Activated naive CD8-positive, alpha-beta T cell treated with anti-CD3 and anti-CD28 coated beads for 36 hours (primary cell): Measurements from ENCODE around the gene MYL4. TPM values are rescaled to one million over a fixed set of nuclear protein-coding genes. Genes with fewer than 3 reads are reported as not detected.

ENCODE experiments used
- DNase-seq: peaks from one replicate; pipeline ENCODE4 v3.0.0; 2021
- H3K27ac Mint-ChIP-seq: one replicate; pipeline ENCODE4 v1.8.0; 2022; ENCODE audit warnings: mild to moderate bottlenecking, moderate library complexity, mixed read lengths
- H3K27me3 Mint-ChIP-seq: one replicate; pipeline ENCODE4 v1.8.0; 2022; ENCODE audit warnings: mild to moderate bottlenecking, mixed read lengths
- H3K36me3 Mint-ChIP-seq: one replicate; pipeline ENCODE4 v1.8.0; 2021; ENCODE audit warnings: mild to moderate bottlenecking, mixed read lengths
- H3K4me1 Mint-ChIP-seq: one replicate; pipeline ENCODE4 v1.8.0; 2021; ENCODE audit warnings: mixed read lengths
- H3K4me3 Mint-ChIP-seq: one replicate; pipeline ENCODE4 v1.8.0; 2022; ENCODE audit warnings: mild to moderate bottlenecking, moderate library complexity, mixed read lengths
- H3K9me3 Mint-ChIP-seq: one replicate; pipeline ENCODE4 v1.8.0; 2022; ENCODE audit warnings: mixed read lengths
- total RNA-seq, 2 experiments: library from RNA; stranded (reverse); gene quantifications; one replicate each; pipeline ENCODE4 v1.2.3, GENCODE V29; 2021

Gene MYL4
- total RNA-seq, 2 experiments from 2014 or later: not detected

GRCh38 chr17:47188271-47188875, 20.8 kb upstream of the MYL4 start:
- Mint-ChIP-seq H3K27me3 (no peaks in the 10 kb centered on the region), H3K4me3 (peak overlapping the region; percentile 96), H3K9me3 (no peaks in the 10 kb centered on the region), H3K4me1 (peaks cover 31% of the 10 kb centered on the region), H3K36me3 (peaks cover 10% of the 10 kb centered on the region), H3K27ac (peak overlapping the region; percentile 93)
- peak; percentile 8 for DNase-seq

DNA sequence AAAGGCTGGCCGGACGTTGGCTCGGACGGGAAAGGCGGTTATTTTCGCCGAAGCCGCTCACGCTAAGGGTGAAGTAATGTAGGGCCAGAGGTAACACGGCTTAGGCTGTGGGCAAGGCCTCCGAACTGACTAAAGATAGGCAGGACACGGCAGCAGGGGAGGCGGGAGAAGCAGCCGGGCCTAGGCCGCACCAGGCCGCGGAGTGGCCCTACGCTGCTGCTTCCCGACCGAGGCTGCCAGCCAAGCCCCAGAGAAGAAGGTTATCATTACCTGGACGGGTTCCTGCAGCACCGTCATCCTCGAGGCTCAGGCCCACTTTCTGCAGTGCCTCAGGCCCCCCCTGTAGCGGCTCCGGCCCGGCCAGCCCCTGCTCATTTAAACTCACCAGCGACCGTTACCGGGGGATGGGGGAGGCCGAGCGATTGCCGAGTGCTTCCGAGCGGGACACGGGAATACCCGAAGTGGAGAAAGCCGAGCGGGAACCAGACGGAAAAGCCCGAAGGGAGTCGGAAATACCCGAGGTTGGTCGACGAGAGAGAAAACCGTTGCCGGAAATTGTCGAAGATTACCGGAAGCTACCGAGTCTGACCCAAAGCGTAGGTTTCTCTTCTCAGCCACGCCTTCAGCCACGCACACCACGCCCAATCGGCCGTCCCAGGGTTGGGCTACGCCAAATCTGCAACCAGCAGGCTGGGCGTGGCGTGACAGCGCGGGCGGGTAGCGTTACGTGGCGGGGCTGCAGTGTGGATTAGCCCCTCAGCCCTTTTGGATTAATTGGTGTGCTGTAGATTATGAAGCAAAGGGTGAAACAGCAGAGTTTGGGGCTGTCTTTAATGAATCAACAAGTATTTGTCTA, 20.0 kb upstream of the MYL4 start, which contains the start of gene CDC27:
Gene CDC27 (minus strand): TSS at position 420 of the 856 bp plus-strand sequence. CDS start 123 bp downstream, at position 297.
- peaks cover 10% of the 10 kb centered on the region for H3K36me3 Mint-ChIP-seq
- DNase-seq: peak; percentile 99
- H3K27ac Mint-ChIP-seq: peak within 1 kb of the TSS; percentile 93

DNA sequence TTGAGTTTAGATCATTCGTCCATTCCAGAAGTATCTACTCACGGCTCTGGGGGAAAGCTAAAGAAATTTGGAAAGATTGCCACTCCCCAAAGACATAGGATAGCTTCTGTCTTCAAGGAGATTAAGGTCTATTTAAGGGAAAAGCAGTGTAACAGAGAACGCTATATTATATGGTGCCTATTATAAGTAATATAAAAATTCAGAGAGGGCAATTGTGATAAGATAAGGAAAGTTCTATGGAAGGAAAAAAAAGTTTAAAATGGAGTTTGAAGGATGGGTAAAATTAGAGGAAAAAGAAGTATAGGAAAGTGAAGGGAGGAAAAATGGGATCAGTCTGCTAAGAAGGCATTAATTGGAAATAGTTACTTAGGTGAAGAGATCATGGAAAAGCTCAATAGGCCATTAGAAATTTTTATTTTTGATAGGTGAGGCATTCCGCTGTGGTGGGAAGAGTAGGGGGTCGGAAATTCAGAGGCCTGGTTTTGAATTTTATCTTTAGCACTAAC, 19.4 kb upstream of the MYL4 start:
- no peaks in the 10 kb centered on the region for H3K9me3 Mint-ChIP-seq
- H3K36me3 Mint-ChIP-seq: peaks cover 10% of the 10 kb centered on the region
- H3K4me3 Mint-ChIP-seq: peak overlapping the region; percentile 96
- H3K27me3 Mint-ChIP-seq: no peaks in the 10 kb centered on the region
- no peak for DNase-seq
- peak overlapping the region; percentile 93 for H3K27ac Mint-ChIP-seq
- peaks cover 26% of the 10 kb centered on the region for H3K4me1 Mint-ChIP-seq

More for the DNA sequence above, 20.0 kb upstream of the MYL4 start, which contains the start of gene CDC27:
- H3K9me3 Mint-ChIP-seq: no peaks in the 10 kb centered on the region
- no peaks in the 10 kb centered on the region for H3K27me3 Mint-ChIP-seq
- H3K4me3 Mint-ChIP-seq: peak within 1 kb of the TSS; percentile 96
- peaks cover 31% of the 10 kb centered on the region for H3K4me1 Mint-ChIP-seq

DNA sequence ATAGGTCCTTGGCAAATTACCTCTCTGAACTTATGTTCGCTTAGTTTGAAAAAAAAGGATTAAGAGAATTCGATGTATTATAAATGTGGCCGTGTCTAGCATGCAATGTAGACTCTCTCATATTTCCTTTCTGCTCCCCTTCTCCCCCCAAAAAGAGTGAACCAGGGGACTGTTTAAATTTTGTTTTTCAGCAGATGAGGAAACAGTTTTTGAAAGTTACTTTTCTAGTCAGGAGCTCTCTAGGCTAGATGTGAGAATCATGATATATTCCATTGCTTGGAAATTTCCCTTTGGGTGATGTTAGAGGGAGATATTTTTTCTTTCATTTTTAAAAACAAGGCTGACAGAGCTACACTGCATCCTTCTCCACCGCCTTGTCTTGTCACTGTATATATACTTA, 18.9 kb upstream of the MYL4 start:
- Mint-ChIP-seq H3K4me1 (peaks cover 25% of the 10 kb centered on the region), H3K9me3 (no peaks in the 10 kb centered on the region)

GRCh38 chr17:47190770-47191169, 18.4 kb upstream of the MYL4 start:
- no peak overlapping the region for H3K27ac Mint-ChIP-seq
- H3K4me3 Mint-ChIP-seq: no peak overlapping the region
- H3K4me1 Mint-ChIP-seq: peaks cover 24% of the 10 kb centered on the region
- H3K9me3 Mint-ChIP-seq: no peaks in the 10 kb centered on the region
- peaks cover 9% of the 10 kb centered on the region for H3K36me3 Mint-ChIP-seq
- no peak for DNase-seq
- no peaks in the 10 kb centered on the region for H3K27me3 Mint-ChIP-seq

More for the DNA sequence above, 18.9 kb upstream of the MYL4 start:
- no peak for DNase-seq
- peak overlapping the region; percentile 96 for H3K4me3 Mint-ChIP-seq
- H3K36me3 Mint-ChIP-seq: peaks cover 10% of the 10 kb centered on the region
- no peaks in the 10 kb centered on the region for H3K27me3 Mint-ChIP-seq
- no peak overlapping the region for H3K27ac Mint-ChIP-seq

GRCh38 chr17:47192554-47192953, 16.6 kb upstream of the MYL4 start:
- no peak overlapping the region for H3K27ac Mint-ChIP-seq
- H3K4me1 Mint-ChIP-seq: peaks cover 12% of the 10 kb centered on the region
- H3K9me3 Mint-ChIP-seq: no peaks in the 10 kb centered on the region
- H3K36me3 Mint-ChIP-seq: no peaks in the 10 kb centered on the region
- H3K4me3 Mint-ChIP-seq: no peak overlapping the region
- H3K27me3 Mint-ChIP-seq: no peaks in the 10 kb centered on the region
- no peak for DNase-seq

GRCh38 chr17:47193931-47194511, 15.1 kb upstream of the MYL4 start:
- no peak for DNase-seq
- H3K36me3 Mint-ChIP-seq: no peaks in the 10 kb centered on the region
- no peak overlapping the region for H3K27ac Mint-ChIP-seq
- no peaks in the 10 kb centered on the region for H3K9me3 Mint-ChIP-seq
- H3K4me1 Mint-ChIP-seq: peaks cover 12% of the 10 kb centered on the region
- H3K4me3 Mint-ChIP-seq: no peak overlapping the region
- H3K27me3 Mint-ChIP-seq: no peaks in the 10 kb centered on the region

DNA sequence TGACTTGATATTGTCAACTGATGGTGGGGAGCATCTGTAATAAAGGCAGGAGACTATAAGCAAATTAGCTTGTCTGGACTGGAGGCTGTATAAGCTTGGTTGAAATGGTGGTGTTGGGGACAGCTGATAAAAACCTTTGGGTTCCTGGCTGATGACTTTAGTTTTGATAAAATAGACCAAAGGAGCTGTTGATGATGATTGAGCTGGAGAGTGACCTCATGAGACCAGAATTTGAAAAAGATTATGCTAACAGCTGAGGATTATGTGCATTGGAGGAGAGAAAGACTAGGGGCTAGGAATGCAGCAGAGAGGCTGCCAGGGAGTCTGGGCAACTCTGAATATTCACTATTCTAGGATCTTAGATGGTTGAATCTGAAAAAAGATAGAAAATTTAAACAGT, 11.3 kb upstream of the MYL4 start:
- Mint-ChIP-seq H3K27ac (no peak overlapping the region), H3K36me3 (no peaks in the 10 kb centered on the region), H3K4me1 (peaks cover 10% of the 10 kb centered on the region), H3K27me3 (no peaks in the 10 kb centered on the region), H3K4me3 (no peak overlapping the region), H3K9me3 (no peaks in the 10 kb centered on the region)
- no peak for DNase-seq

- no peak for DNase-seq
- H3K9me3 Mint-ChIP-seq: no peaks in the 10 kb centered on the region
- no peaks in the 10 kb centered on the region for H3K36me3 Mint-ChIP-seq
- peaks cover 25% of the 10 kb centered on the region for H3K4me1 Mint-ChIP-seq
- H3K27me3 Mint-ChIP-seq: no peaks in the 10 kb centered on the region
- no peak overlapping the region for H3K4me3 Mint-ChIP-seq
- peak overlapping the region; percentile 81 for H3K27ac Mint-ChIP-seq
Measured at GRCh38 chr17:47199627-47200324, 9.4 kb upstream of the MYL4 start.

- no peaks in the 10 kb centered on the region for H3K27me3 Mint-ChIP-seq
- H3K36me3 Mint-ChIP-seq: no peaks in the 10 kb centered on the region
- no peak overlapping the region for H3K4me3 Mint-ChIP-seq
- H3K4me1 Mint-ChIP-seq: peaks cover 30% of the 10 kb centered on the region
- H3K9me3 Mint-ChIP-seq: no peaks in the 10 kb centered on the region
- DNase-seq: no peak
- H3K27ac Mint-ChIP-seq: peak overlapping the region; percentile 81
Measured at GRCh38 chr17:47200325-47200664, 8.9 kb upstream of the MYL4 start.

DNA sequence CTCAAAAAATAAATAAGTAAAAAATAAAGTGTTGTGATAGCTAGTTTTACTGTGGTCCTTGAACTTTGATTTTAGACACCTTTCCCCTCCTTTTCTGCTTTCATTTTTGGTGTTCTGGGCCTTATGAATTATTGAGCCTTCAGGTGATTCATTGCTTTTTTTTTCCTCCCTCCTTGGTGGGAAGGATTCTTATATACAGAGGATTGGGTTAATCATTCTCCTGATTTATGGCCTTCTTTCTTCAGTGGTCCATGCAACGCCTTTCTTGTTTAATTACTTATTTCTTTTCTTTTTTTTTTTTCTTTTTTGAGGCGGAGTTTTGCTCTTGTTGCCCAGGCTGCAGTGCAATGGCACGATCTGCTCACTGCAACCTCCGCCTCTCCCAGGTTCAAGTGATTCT, 8.0 kb upstream of the MYL4 start:
- DNase-seq: no peak
- Mint-ChIP-seq H3K27ac (no peak overlapping the region), H3K36me3 (no peaks in the 10 kb centered on the region), H3K9me3 (no peaks in the 10 kb centered on the region), H3K4me3 (no peak overlapping the region), H3K27me3 (no peaks in the 10 kb centered on the region), H3K4me1 (peaks cover 37% of the 10 kb centered on the region)

DNA sequence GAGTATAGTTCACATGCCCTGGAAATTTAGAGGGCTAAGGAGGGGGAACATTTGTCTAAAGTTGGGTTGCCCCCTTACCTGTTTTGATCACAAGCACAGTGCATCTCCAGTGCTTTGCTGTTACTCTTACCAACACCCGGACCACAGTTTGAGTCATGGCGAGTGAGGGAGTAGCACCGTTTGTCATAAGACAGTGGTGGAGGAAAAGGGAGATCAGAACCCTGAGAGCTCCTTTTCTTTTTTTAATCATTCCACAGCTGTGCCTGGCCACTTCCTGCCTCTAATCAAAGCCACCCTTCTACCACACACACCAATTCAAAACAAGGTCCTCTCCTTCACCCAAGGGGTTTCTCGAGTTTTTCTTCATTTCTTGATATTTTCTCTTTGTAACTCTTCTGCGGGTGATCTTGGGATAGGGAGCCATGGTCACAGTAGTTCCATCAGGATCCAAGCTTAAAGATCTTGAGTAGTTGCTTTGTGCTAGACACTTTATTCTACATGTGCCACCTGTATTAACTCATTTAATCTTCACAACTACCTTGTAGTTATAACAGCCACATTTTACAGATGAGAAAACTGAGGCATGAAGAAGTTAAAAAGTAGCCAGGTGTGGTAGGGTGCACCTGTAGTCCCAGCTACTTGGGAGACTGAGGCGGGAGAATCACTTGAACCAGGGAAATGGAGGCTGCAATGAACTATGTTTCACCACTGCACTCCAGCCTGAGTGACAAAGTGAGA, 5.0 kb upstream of the MYL4 start:
- Mint-ChIP-seq H3K27ac (peak overlapping the region; percentile 90), H3K9me3 (no peaks in the 10 kb centered on the region), H3K4me3 (no peak overlapping the region), H3K27me3 (no peaks in the 10 kb centered on the region), H3K36me3 (no peaks in the 10 kb centered on the region), H3K4me1 (peaks cover 48% of the 10 kb centered on the region)
- DNase-seq: peak; percentile 57

- Mint-ChIP-seq H3K27ac (peak overlapping the region; percentile 90), H3K9me3 (no peaks in the 10 kb centered on the region), H3K4me3 (peak overlapping the region; percentile 33), H3K36me3 (no peaks in the 10 kb centered on the region), H3K4me1 (peaks cover 47% of the 10 kb centered on the region), H3K27me3 (no peaks in the 10 kb centered on the region)
- peak; percentile 17 for DNase-seq
Measured at GRCh38 chr17:47204722-47205418, 4.3 kb upstream of the MYL4 start.
